Activated naive CD4-positive, alpha-beta T cell treated with anti-CD3 and anti-CD28 coated beads, Interleukin-2, amount 10 ng/mL, durations not matched to agents 7 days and 5 days (primary cell): ENCODE data around the gene ZBTB16.

Source experiments
- CTCF ChIA-PET: fragments of 350-600 bp; sonication (Branson Sonifier 250); formaldehyde crosslinking; loops from one replicate; lab custom pipeline; 2021; ENCODE audit warnings: antibody characterized with exemption; lab: Charles Lee
- DNase-seq: peaks from one replicate; pipeline ENCODE4 v3.0.0-alpha.2; 2020
- H3K27ac Mint-ChIP-seq: one replicate; pipeline ENCODE4 v1.8.0; 2021; ENCODE audit warnings: mild to moderate bottlenecking, moderate library complexity, mixed read lengths
- H3K27me3 Mint-ChIP-seq: one replicate; pipeline ENCODE4 v1.8.0; 2021; ENCODE audit warnings: mild to moderate bottlenecking, mixed read lengths
- H3K36me3 Mint-ChIP-seq: one replicate; pipeline ENCODE4 v1.8.0; 2021; ENCODE audit warnings: mixed read lengths
- H3K4me1 Mint-ChIP-seq: one replicate; pipeline ENCODE4 v1.8.0; 2021; ENCODE audit warnings: mixed read lengths
- H3K4me3 Mint-ChIP-seq: one replicate; pipeline ENCODE4 v1.8.0; 2021; ENCODE audit warnings: mild to moderate bottlenecking, moderate library complexity, mixed read lengths
- H3K9me3 Mint-ChIP-seq: one replicate; pipeline ENCODE4 v1.8.0; 2021; ENCODE audit warnings: mixed read lengths

ZBTB16 gene

GRCh38 chr11:114179234-114179941 lies 119.9 kb downstream of the ZBTB16 start:
- CTCF ChIA-PET = interaction anchor here (1.1 to 4.1 kb wide), 3 partner anchors 12 to 119 kb away, joined by 4 to 13 read pairs (median 4); no protein-coding TSS in a partner anchor
- peaks cover 14% of the 10 kb centered on the region for H3K27me3 Mint-ChIP-seq
- peaks cover 8% of the 10 kb centered on the region for H3K36me3 Mint-ChIP-seq
- no peak for DNase-seq
- peak overlapping the region; percentile 8 for H3K4me3 Mint-ChIP-seq
- H3K27ac Mint-ChIP-seq = peak overlapping the region; percentile 53
- no peaks in the 10 kb centered on the region for H3K9me3 Mint-ChIP-seq
- H3K4me1 Mint-ChIP-seq = peaks cover 84% of the 10 kb centered on the region

- Mint-ChIP-seq H3K4me1 (peaks cover 83% of the 10 kb centered on the region), H3K4me3 (no peak overlapping the region), H3K9me3 (no peaks in the 10 kb centered on the region), H3K27me3 (peaks cover 12% of the 10 kb centered on the region), H3K27ac (no peak overlapping the region), H3K36me3 (peaks cover 10% of the 10 kb centered on the region)
- CTCF ChIA-PET = interaction anchor here (1.1 to 4.3 kb wide), 5 partner anchors 12 to 182 kb away, joined by 3 to 26 read pairs (median 13); no protein-coding TSS in a partner anchor
- DNase-seq = peak; percentile 37
These were observed 121.0 kb downstream of the ZBTB16 start for GRCh38 chr11:114180301-114181055.

DNA sequence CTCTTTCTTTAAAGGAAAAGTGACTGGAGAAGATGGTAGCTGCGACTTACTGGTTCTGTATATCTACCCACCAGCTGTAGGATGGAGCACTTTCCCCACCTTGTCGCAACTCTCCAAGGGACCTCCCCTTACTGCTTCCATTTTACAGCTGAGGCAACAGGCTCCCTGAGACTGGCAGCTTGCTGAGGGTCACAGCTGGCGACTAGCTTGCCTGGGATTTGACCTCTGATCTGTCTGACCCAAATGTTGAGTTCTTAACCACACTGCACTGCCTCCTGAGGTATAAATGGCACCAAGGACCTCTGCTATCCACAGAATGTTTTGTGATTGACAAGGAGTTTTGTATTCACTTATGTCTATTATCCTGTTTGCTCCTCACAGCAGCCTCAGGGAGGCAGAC lies 121.7 kb downstream of the ZBTB16 start:
- peaks cover 4% of the 10 kb centered on the region for H3K9me3 Mint-ChIP-seq
- peaks cover 6% of the 10 kb centered on the region for H3K27me3 Mint-ChIP-seq
- H3K4me1 Mint-ChIP-seq = peaks cover 83% of the 10 kb centered on the region
- no peak for DNase-seq
- CTCF ChIA-PET = interaction anchor here (1.1 to 4.3 kb wide), 5 partner anchors 11 to 182 kb away, joined by 3 to 26 read pairs (median 13); no protein-coding TSS in a partner anchor
- peaks cover 14% of the 10 kb centered on the region for H3K36me3 Mint-ChIP-seq
- H3K4me3 Mint-ChIP-seq = no peak overlapping the region
- no peak overlapping the region for H3K27ac Mint-ChIP-seq

GRCh38 chr11:114181752-114182151 lies 122.2 kb downstream of the ZBTB16 start:
- peak overlapping the region; percentile 92 for H3K27ac Mint-ChIP-seq
- CTCF ChIA-PET = interaction anchor here (1.2 to 4.3 kb wide), 4 partner anchors 11 to 183 kb away, joined by 3 to 26 read pairs (median 14); no protein-coding TSS in a partner anchor
- no peak overlapping the region for H3K4me3 Mint-ChIP-seq
- H3K4me1 Mint-ChIP-seq = peaks cover 86% of the 10 kb centered on the region
- peaks cover 6% of the 10 kb centered on the region for H3K27me3 Mint-ChIP-seq
- H3K9me3 Mint-ChIP-seq = peaks cover 4% of the 10 kb centered on the region
- H3K36me3 Mint-ChIP-seq = peaks cover 15% of the 10 kb centered on the region
- no peak for DNase-seq

- H3K27ac Mint-ChIP-seq = peak overlapping the region; percentile 92
- H3K4me3 Mint-ChIP-seq = no peak overlapping the region
- peaks cover 95% of the 10 kb centered on the region for H3K4me1 Mint-ChIP-seq
- DNase-seq = no peak
- H3K27me3 Mint-ChIP-seq = peaks cover 6% of the 10 kb centered on the region
- peaks cover 4% of the 10 kb centered on the region for H3K9me3 Mint-ChIP-seq
- CTCF ChIA-PET = interaction anchor here (1.5 to 4.3 kb wide), 6 partner anchors 8 to 79 kb away, joined by 4 to 26 read pairs (median 10); no protein-coding TSS in a partner anchor
- H3K36me3 Mint-ChIP-seq = peaks cover 15% of the 10 kb centered on the region
These were observed 123.0 kb downstream of the ZBTB16 start for GRCh38 chr11:114182471-114183043.

DNA sequence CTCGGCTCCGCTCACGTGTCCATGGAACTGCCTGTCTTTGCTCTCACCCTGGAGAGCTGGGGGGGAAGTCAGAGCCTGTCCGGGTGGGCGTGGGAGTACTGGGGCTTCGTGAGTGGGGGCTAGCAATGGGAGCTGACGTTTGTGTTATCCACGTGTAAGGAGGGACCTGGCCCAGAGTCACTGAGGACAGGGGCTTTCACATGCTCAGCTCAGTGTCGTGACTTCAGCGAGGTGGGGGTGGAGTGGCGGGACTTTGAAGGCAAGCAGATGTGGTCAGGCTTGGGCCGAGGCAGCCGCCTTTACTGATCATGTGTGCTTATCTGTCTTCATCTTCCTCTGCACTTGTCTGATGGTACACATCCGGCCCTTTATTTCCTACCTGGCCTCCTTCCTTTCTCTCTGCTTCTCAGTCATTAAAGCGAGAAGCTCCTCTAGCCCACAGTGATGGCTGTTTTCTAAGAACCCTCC lies 123.6 kb downstream of the ZBTB16 start:
- CTCF ChIA-PET = interaction anchor here (1.3 to 4.3 kb wide), 6 partner anchors 9 to 79 kb away, joined by 4 to 26 read pairs (median 8); no protein-coding TSS in a partner anchor
- H3K9me3 Mint-ChIP-seq = peaks cover 5% of the 10 kb centered on the region
- peak overlapping the region; percentile 92 for H3K27ac Mint-ChIP-seq
- DNase-seq = peak; percentile 89
- H3K4me1 Mint-ChIP-seq = peaks cover 95% of the 10 kb centered on the region
- peak overlapping the region; percentile 24 for H3K4me3 Mint-ChIP-seq
- peaks cover 6% of the 10 kb centered on the region for H3K27me3 Mint-ChIP-seq
- peaks cover 15% of the 10 kb centered on the region for H3K36me3 Mint-ChIP-seq

- CTCF ChIA-PET = no interaction called here
- no peak for DNase-seq
- Mint-ChIP-seq H3K4me3 (no peak overlapping the region), H3K9me3 (peaks cover 14% of the 10 kb centered on the region), H3K4me1 (peaks cover 84% of the 10 kb centered on the region), H3K27me3 (no peaks in the 10 kb centered on the region), H3K27ac (peak overlapping the region; percentile 43), H3K36me3 (peaks cover 25% of the 10 kb centered on the region)
These were observed 125.9 kb downstream of the ZBTB16 start for GRCh38 chr11:114185436-114185835.

DNA sequence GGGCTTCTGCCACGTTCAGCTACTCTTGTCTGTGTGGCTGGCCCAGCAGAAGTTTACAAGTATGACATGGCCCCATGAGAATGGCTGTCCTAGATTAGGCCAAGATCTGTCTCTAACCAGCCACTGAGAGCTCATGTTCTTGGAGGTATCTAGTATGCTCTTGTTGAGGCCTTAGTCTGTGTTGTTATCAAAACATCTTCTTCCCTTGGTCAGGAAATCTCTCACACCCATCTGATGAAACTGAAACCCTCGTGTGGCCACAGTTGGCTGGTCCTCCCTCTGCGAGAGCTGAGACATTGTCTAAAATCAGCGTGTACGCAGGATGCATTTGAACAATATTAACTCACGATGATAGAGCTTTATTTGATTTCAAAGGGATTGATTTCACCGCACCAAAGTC lies 127.7 kb downstream of the ZBTB16 start:
- peaks cover 34% of the 10 kb centered on the region for H3K36me3 Mint-ChIP-seq
- no peak overlapping the region for H3K4me3 Mint-ChIP-seq
- peaks cover 28% of the 10 kb centered on the region for H3K9me3 Mint-ChIP-seq
- H3K27me3 Mint-ChIP-seq = no peaks in the 10 kb centered on the region
- no peak for DNase-seq
- peak overlapping the region; percentile 77 for H3K27ac Mint-ChIP-seq
- H3K4me1 Mint-ChIP-seq = peaks cover 68% of the 10 kb centered on the region
- CTCF ChIA-PET = interaction anchor here (0.7 kb wide), 1 partner anchor 9 kb away, joined by 3 read pairs; no protein-coding TSS in a partner anchor

DNA sequence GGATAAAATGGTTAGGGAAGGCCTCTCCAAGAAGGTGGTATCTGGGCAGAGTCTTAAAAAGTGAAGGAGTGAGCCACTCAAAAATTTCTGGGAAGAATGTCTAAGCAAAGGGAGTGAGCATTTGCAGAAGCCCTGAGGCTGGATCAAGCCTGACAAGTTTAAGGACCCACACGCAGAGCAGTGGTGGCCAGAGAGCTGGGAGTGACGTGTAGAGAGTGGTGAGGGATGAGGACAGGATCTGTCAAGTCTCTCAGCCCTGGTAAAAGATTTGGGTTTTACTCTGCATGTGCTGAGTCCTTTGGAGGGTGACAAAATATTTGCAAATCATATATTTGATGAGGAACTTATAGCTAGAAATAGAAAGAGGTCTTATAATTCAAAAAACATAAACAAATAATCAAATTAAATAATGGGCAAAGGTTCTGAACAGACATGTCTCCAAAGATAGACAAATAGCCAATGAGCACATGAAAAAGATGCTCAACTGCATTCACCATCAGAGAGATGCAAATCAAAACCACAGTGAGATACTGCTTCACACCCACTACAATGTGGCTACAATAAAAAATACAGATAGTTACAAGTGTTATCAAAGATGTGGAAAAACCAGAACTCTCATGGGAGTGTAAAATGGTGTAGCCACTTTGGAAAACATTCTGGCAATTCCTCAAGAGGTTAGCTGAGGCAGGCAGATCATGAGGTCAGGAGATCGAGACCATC lies 129.5 kb downstream of the ZBTB16 start:
- peaks cover 32% of the 10 kb centered on the region for H3K36me3 Mint-ChIP-seq
- H3K4me1 Mint-ChIP-seq = peaks cover 59% of the 10 kb centered on the region
- no peak overlapping the region for H3K4me3 Mint-ChIP-seq
- no peak overlapping the region for H3K27ac Mint-ChIP-seq
- DNase-seq = no peak
- H3K27me3 Mint-ChIP-seq = no peaks in the 10 kb centered on the region
- CTCF ChIA-PET = no interaction called here
- H3K9me3 Mint-ChIP-seq = peaks cover 28% of the 10 kb centered on the region

DNA sequence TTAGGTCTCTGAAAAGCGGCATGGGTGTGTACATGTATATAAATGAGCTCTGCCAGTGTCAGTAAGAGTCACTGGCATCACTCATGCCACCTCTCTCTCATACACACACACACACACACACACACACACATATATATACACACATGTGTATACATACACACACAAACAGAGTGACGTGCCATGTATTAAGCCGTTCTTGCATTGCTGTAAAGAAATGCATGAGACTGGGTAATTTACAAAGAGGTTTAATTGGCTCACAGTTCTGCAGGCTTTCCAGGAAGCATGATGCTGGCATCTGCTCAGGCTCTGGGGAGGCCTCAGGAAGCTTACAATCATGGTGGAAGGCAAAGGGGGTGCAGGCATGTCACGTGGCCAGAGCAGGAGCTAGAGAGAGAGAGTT lies 131.1 kb downstream of the ZBTB16 start:
- DNase-seq = no peak
- H3K9me3 Mint-ChIP-seq = peaks cover 28% of the 10 kb centered on the region
- H3K4me3 Mint-ChIP-seq = no peak overlapping the region
- H3K4me1 Mint-ChIP-seq = peaks cover 56% of the 10 kb centered on the region
- CTCF ChIA-PET = interaction anchor here (1.7 to 3.8 kb wide), 2 partner anchors 8 to 70 kb away, joined by 6 to 26 read pairs; no protein-coding TSS in a partner anchor
- H3K27me3 Mint-ChIP-seq = no peaks in the 10 kb centered on the region
- peaks cover 27% of the 10 kb centered on the region for H3K36me3 Mint-ChIP-seq
- peak overlapping the region; percentile 13 for H3K27ac Mint-ChIP-seq

DNA sequence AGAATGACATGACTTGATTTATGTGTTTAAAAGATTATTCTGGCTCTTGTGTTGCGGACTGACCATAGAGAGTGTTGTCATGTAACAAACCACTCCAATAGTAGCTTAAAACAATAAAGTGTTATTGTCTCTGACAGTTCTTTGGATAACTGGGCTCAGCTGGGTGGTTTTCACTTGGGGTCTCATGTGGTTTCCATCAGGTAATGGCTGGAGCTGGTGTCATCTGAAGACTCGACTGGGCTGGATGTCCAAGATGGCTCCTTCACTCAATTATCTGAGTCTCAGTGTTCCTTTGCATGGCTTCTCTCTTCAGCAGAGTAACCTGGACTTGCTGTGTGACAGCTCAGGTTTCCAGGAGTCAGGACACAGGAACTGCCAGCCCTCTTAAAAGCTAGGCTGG lies 132.4 kb downstream of the ZBTB16 start:
- H3K36me3 Mint-ChIP-seq = peaks cover 21% of the 10 kb centered on the region
- no peak overlapping the region for H3K4me3 Mint-ChIP-seq
- DNase-seq = no peak
- H3K4me1 Mint-ChIP-seq = peaks cover 46% of the 10 kb centered on the region
- CTCF ChIA-PET = interaction anchor here (0.5 to 3.8 kb wide), 7 partner anchors 9 to 199 kb away, joined by 3 to 26 read pairs (median 4); no protein-coding TSS in a partner anchor
- peaks cover 24% of the 10 kb centered on the region for H3K9me3 Mint-ChIP-seq
- H3K27me3 Mint-ChIP-seq = no peaks in the 10 kb centered on the region
- no peak overlapping the region for H3K27ac Mint-ChIP-seq

DNA sequence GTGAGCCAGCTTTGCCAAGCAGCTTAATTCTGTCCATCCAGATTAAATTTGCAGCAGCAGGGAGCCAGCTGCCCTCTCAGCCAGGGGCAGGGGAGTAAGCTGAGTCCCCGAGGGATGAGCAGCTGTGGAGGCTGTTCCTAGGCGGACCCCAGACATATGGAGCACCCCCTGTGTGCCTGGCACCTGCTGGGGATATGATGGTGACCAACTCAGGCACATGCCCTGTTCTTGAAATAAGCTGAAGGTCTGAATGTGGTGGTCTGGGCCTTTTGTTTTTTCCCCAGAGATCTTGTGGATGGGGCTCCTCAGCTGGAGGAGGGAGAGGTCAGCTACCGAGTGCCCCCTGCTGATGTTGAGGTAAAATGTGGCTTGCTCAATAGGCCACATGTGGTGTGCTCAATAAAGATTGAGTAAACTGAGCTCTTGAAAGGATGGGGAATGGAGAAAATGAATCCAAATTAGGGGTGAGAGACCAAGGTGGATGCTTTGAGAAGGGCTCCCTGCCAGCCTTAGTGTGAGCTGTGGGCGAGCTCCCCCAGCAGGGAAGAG lies 133.4 kb downstream of the ZBTB16 start:
- H3K27ac Mint-ChIP-seq = no peak overlapping the region
- H3K9me3 Mint-ChIP-seq = peaks cover 24% of the 10 kb centered on the region
- no peak overlapping the region for H3K4me3 Mint-ChIP-seq

More for the DNA sequence above, 133.4 kb downstream of the ZBTB16 start:
- peaks cover 37% of the 10 kb centered on the region for H3K4me1 Mint-ChIP-seq
- H3K36me3 Mint-ChIP-seq = peaks cover 21% of the 10 kb centered on the region
- no peaks in the 10 kb centered on the region for H3K27me3 Mint-ChIP-seq
- DNase-seq = no peak
- CTCF ChIA-PET = interaction anchor here (0.9 to 3.8 kb wide), 13 partner anchors 10 to 200 kb away, joined by 3 to 26 read pairs (median 4); partner anchors contain the start of gene ZBTB16
